OCI-LY7 (cell line): ENCODE results near the gene SMOC1.

ENCODE experiments used
- CTCF ChIP-seq: fragments of 200-600 bp; sonication (generic); conservative IDR thresholded peaks from 2 replicates; pipeline ENCODE4 v1.5.1; 2014; ENCODE audit warnings: mild to moderate bottlenecking, antibody characterized with exemption, low read length, moderate library complexity, mixed read lengths
- EZH2phosphoT487 ChIP-seq: fragments of 200-600 bp; sonication (generic); IDR thresholded peaks from 2 replicates; pipeline ENCODE4 v1.6.1; 2018; ENCODE audit warnings: low read depth, borderline replicate concordance, mild to moderate bottlenecking, mixed run types, antibody characterized with exemption, low read length, moderate library complexity, mixed read lengths

DNA sequence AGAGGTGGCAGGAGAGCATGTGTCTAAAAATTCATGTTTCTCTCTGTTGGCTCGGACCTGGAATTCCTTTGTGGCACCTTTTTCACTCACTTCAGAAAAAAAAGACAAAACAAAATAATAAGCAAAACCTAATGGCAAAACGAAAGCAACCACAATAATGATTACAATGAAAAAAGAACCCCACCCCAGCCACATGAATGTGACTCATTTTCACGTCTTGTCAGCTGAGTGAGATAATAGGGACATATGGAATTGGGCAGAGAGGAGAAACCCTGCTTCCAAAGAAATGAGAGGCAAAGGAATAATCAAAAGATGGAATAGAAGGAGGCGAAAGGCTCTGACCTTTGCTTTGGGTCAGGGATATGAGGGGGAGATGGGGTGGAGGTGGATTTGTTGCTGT is 166.1 kb downstream of the SMOC1 start:
- TF ChIP-seq CTCF, result no peak
- no peak for TF ChIP-seq EZH2phosphoT487
